HG02759 (cell line): ENCODE measurements around the gene SF1.
"Not testable (repeated sequence)": the region's sequence is repeated elsewhere in the genome, so short reads cannot be mapped to it uniquely, and the experiment has no call there.

ENCODE experiments used
- ATAC-seq: cut with Tn5 transposase; IDR thresholded peaks from one replicate; pipeline ENCODE4 v1.9.1; 2021; ENCODE audit warnings: mild to moderate bottlenecking, moderate library complexity; ENCODE audit not compliant: unreplicated experiment

SF1 gene, protein sequence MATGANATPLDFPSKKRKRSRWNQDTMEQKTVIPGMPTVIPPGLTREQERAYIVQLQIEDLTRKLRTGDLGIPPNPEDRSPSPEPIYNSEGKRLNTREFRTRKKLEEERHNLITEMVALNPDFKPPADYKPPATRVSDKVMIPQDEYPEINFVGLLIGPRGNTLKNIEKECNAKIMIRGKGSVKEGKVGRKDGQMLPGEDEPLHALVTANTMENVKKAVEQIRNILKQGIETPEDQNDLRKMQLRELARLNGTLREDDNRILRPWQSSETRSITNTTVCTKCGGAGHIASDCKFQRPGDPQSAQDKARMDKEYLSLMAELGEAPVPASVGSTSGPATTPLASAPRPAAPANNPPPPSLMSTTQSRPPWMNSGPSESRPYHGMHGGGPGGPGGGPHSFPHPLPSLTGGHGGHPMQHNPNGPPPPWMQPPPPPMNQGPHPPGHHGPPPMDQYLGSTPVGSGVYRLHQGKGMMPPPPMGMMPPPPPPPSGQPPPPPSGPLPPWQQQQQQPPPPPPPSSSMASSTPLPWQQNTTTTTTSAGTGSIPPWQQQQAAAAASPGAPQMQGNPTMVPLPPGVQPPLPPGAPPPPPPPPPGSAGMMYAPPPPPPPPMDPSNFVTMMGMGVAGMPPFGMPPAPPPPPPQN

DNA sequence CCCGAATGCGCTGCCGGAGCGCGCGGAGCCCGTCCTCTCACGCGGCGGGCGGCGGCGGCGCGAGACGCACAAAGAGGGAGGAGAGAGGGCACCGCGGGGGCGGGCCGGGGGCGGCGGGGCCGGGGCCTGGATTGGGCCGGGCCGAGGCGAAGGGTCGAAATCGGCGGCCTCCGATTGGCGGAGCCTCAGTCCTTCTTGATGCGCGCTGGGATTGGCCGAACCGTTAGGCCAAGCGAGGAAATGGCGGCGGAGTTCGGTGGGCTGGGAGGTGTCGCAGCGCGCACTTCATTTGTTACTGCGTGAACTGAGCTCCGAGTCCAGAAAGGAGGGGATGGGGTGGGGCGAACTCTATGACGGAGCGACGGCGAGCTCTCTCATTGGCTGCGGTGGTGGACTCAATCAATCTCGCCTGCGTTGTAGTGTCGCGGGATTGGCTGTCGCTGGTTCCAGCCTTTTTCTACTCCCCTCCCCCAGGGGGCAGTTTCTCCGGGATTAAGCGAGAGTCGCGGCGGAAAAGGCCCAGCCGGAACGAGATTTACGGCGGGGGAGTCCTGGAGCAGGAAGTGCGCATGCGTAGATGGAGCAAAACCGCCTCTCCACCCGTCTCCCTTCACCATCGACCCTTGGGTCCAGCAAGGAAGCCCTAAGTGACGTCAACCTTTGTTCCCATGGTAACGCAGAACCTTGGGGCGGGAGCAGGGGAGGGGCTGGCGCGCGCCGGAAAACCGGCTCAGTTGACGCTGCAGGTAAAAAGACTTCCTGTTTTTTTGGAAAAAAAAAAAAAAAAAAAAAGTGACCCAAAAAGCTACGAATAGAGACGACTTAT, at the start of gene SF1:
Gene SF1 (minus strand): TSS at position 70 of the 826 bp plus-strand sequence. CDS start 150 bp downstream, outside the sequence.
- peak; percentile 83 for ATAC-seq

DNA sequence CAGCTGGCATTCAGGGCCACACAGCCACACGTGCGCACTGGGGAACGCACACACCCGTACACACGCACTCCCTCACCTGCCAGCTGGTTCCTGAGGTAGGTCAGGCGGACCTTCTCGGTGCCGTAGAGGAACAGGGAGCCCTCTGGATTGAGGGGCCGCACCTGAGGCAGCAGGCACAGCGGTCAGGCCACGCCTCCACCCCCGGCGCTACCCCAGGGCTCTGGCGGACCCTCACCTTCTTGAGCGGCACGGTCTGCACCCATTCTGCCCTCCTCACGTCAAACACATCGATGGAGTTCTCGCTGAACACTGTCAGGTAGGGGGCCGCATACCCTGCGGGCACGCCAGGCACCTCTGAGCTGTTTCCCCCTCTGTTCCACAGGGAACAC, 49.1 kb upstream of the SF1 start:
- no peak for ATAC-seq

DNA sequence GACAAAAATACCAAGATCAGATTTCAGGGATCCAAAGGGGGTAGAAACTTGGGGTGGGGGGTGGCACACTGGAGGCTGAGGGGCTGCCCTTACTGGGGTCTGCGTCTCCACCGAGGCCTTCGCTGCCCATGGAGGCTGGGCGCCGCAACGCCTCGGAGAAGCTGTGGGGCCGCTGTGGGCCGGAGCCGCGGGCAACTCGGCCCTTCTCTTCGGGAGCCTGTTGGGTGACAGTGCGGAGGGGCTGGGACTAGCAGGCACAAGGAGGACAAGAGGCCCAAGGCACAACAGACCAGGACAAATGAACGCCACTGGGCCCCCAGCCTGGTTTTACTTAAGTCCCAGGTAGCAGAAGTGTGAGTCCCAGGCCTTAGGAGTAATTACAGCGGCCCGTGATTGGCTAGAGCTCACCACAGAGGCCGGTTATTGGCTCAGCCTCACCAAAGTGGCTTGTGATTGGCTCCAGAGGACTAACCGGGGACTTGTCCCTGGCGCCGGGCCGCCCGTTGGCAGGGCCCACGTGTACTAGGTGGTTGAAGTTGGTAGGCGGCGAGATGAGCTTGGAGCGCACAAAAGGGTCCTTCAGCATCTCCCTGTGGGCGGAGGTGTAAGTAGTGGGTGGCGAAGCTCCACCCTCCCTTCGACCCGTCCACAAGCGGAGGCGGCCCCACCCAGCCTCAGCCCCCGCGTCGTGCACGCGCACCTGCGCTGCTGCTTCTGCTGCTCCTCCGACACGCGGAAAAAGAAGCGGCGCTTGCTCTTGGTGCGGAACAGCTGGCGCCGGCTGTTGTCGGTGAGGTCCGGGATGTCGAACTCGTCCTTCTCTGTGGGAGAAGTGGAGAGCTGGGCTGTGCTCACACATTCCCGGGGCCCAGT, 48.5 kb upstream of the SF1 start:
- no peak for ATAC-seq

DNA sequence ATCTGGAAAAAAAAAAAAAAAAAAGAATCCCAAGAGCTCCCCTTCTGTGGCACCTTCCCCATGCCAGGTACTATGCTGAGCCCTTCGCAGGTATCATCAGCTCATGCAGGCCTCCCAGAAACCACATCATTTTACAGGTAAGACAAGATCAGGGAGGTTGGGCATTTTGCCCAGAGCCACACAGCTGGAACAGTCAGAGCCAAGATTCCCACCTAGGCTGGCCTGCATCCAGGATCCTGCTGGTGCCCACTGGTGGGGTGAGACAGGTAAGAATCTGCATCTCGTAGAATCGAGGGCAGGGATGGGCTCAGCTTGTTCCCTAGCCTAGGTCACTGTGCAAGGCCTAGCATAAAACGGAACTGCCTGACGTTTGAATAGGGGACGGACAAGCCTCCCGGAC, 47.7 kb upstream of the SF1 start:
- ATAC-seq = no peak

DNA sequence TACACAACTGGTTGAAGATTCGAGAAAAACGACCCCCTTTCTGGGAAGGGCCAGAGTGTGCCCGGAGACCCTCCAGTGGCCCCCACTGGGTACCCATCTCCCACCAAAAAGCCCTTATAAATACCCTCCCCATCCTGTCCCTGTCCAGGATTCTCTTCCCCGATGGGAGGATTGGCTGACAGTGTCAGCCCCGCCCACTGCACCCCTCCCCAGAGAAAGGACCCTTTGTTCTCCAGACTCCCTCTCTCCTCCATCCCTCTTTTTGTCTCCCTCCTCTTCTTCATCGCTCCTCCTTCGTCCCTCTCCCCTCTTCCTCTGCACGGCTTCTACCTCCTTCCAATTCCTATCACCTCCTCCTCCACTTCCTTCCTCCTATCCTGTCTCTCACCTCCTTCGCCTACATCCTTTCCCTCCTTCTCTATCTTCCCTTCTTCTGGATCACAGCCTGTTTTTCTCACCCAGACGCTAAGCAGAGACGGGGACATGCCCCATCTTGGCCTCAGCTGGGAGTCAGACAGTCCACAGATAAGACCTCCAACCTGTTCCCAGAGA, 45.3 kb upstream of the SF1 start:
- ATAC-seq = no peak

DNA sequence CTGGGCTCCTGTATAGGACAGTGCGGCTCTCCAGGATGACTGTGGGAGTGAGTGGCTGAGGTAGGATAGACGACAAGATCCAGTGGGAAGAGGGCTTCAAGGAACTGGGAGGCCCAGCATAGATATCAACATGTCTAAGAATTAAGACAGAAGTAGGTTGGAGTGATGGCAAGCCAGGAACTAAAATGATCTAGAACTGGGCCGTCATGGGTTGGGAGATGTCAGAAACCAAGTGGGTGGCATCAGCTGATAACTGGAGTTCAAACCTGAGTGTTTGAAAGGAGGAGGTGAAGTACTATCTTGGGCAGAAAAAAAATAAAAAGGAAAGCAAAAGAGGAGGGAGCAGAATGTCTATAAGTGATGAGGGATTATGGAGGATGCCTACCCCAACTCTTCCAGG, 39.1 kb upstream of the SF1 start:
- ATAC-seq = no peak

GRCh38 chr11:64815433-64815832, 37.1 kb upstream of the SF1 start:
- not testable (repeated sequence) for ATAC-seq

DNA sequence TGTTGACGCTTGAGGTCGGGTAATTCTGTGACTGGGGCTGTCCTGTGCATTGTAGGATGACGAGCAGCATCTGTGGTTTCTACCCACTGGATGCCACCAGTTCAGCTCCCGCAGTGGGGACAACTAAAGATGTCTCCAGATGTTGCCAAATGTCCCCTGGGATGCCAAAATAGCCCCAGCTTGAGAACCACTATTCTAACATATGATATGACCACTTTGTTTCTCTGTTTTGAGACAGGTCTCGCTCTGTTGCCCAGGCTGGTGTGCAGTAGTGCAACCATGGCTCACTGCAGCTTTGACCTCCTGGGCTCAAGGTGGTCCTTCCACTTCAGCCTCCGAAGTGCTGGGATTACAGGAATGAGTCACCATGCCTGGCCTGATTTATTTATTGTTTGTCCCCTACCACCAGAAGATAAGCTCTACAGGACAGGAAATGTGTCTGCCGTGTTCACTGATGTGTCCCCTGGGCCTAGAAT, 36.4 kb upstream of the SF1 start:
- ATAC-seq = peak; percentile 73

DNA sequence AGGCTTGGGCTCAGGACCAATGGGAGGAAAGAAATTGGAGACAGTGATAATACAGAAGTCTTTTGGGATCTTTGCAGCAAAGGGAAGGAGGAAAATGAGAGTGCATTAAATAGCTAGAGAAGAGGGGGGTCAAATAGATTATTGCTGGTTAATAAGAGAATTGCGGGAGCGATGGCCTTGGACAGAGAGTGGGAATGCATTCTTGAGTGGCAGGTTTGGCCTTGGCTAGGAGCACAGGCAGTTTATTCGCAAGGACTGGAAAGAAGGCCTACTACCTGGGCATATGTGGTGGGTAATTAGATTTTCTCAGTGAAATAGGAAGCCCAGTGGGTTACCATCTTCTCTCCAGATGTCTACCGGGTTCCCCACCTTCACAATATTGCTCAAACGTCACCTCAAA, 35.5 kb upstream of the SF1 start:
- no peak for ATAC-seq

- no peak for ATAC-seq
Observed at GRCh38 chr11:64810891-64811272, 32.5 kb upstream of the SF1 start.

- peak; percentile 55 for ATAC-seq
Observed at GRCh38 chr11:64810271-64810890, 32.0 kb upstream of the SF1 start, which contains the start of gene MEN1. Gene MEN1 (minus strand): TSS chr11:64810551. CDS start chr11:64810109, 442 bp downstream.

DNA sequence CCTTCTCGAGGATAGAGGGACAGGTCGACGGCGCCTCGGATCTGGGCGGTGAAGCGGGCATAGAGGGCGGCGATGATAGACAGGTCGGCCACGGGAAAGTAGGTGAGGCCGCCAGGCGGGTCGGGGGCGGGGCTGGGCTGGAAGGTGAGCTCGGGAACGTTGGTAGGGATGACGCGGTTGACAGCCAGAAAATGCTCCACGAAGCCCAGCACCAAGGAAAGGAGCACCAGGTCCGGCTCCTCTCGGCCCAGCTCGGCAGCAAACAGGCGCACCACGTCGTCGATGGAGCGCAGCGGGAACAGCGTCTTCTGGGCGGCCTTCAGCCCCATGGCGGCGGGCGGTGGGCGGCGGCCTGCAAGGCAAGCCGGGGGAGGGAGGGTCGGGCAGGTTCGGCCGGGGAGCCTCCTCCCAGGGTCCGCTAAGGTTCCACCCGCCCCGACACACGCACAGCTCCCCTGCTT, 31.5 kb upstream of the SF1 start:
- no peak for ATAC-seq

GRCh38 chr11:64805481-64805880, 27.1 kb upstream of the SF1 start:
- ATAC-seq = no peak

DNA sequence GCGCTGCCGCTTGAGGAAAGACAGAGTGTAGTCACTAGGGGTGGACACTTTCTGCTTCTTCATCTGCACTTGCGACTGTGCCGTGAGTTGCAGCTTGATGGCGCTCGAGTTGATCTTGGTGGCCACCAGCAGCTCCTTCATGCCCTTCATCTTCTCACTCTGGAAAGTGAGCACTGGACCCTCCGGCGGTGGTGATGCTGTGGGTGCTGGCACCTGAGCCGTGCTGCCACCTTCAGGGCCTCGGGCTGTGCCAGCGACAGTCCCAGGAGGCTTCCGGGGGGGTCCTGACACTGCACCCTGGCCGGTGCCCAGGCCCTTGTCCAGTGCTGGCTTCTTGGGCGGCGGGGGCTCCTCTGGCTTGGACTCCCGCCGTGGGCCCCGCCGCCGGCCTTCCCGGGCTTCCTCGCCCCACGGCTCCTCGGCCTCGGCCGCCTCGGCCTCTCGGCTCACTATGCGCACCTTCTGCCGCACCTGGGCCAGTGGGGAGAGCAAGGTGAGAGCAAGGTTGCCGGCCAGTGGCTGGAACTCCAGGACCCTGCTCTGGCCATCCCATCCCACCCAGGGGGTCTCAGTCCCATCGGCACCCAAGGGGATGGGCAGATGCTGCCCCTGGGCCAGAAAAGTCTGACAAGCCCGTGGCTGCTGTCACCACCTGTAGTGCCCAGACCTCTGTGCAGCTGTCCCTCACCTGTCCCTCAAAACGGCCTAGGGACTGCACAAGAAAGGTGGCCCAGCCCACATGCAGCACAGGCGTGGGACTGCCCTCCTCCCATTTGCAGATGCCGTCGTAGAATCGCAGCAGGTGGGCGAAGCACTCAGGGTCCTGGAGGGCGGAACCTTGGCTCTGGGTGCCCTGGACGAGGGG, 26.2 kb upstream of the SF1 start:
- ATAC-seq = no peak

GRCh38 chr11:64803846-64804345, 25.6 kb upstream of the SF1 start:
- no peak for ATAC-seq

DNA sequence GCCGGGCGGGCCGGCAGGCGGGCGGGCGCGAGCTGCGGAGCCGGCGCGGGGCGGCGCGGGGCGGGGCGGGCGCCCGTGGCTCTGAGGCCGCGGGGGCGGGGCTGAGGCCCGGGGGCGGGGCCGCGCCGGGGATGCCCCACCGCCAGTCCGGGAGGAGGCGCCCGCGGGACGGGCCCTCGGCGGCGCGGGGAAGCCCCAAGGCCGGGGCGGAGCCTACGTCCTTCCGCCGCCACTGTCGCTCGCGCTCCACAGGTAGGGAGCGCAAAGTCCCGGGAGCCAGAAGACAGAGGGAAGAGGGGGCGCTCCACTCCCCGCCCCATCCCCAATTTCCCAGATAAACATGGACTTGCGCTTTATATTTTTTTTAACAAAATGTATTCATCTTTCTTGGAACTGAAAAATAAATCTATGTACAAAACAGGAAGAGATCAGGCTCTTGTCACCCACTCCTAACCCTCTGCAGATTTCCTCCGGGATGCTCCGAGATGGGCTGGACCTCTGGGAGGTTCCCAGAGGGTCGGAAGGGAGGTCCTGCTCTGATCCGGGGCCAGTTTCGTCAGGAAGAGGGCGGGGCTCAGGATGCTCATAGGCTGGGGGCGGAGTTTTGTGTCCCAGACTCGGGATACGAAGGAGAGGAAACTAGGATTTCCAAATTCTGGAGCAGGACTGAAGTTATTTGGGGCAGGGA, 25.0 kb upstream of the SF1 start, which contains the start of gene MAP4K2:
Gene MAP4K2 (minus strand): TSS at position 57 of the 688 bp plus-strand sequence. CDS start 65 bp downstream, outside the sequence.
- peak; percentile 71 for ATAC-seq

GRCh38 chr11:64802370-64803157, 24.2 kb upstream of the SF1 start:
- ATAC-seq = peak; percentile 9
